ENCODE data around the gene STRIP1.

Gene STRIP1

DNA sequence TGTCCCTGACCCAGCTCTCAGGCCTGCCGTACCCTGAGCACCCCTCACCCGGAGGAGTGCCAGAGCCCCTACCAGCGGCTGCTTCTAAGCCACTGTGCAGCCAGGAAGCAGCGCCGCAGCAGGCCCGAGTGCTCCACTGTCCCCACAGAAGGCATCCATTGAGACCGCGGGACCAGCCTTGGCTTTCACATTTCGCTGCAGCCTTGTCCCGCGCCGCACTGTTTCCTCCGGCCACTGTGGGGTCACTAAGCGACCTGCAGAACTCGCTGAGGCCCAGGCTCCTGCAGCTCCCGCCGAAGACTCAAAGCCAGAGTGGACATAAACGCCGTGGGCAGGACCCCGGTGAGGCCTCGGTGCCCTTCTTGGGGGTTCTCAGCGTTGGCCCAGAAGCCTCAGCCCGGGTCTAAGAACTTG lies 33.1 kb downstream of the STRIP1 start:
- no peak for TF ChIP-seq ZFX (IDR thresholded peaks at IDR 0.05)
- TF ChIP-seq, protein P1, sequence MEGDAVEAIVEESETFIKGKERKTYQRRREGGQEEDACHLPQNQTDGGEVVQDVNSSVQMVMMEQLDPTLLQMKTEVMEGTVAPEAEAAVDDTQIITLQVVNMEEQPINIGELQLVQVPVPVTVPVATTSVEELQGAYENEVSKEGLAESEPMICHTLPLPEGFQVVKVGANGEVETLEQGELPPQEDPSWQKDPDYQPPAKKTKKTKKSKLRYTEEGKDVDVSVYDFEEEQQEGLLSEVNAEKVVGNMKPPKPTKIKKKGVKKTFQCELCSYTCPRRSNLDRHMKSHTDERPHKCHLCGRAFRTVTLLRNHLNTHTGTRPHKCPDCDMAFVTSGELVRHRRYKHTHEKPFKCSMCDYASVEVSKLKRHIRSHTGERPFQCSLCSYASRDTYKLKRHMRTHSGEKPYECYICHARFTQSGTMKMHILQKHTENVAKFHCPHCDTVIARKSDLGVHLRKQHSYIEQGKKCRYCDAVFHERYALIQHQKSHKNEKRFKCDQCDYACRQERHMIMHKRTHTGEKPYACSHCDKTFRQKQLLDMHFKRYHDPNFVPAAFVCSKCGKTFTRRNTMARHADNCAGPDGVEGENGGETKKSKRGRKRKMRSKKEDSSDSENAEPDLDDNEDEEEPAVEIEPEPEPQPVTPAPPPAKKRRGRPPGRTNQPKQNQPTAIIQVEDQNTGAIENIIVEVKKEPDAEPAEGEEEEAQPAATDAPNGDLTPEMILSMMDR (conservative IDR thresholded peaks at IDR 0.05) = no peak
- H3K27ac ChIP-seq = no peak overlapping the region

DNA sequence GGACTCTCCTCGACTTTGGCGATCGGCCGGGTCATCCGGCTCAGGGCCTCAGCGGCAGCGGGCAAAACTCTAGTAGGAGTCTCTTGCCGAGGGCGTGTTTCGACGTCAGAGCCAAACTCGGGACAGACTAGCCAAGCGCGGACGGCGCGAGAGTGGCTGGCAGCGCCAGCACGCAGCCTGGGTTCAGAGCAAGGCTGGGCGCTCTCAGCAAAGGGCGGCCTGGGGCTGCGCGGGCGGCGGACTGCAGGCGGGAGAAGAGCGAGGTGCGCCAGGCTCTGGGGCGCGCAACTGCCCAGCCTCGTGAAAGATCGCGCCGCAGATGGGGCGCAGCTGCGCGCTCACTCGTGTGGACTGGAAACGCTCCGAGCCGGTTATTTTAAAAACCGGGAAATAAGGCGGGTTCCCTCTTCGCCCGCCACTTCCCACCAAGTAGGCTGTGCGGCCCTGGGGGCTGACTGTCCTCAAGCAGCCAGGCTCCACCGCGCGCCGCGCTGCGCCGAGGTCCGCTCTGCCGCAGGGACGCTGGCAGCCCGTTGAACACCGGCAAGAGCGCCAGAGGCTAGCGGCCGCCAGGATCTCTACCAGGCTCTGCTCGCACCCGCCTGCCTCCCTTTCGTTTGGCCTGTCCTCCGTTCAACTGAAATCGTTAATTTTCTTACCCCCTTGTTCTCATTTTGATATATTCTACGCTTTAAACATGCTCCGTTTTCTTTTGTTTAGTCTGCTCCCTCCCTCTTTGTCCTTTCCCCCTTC lies 33.6 kb downstream of the STRIP1 start:
- TF ChIP-seq, protein P1 (conservative IDR thresholded peaks at IDR 0.05) = no peak
- TF ChIP-seq ZFX (IDR thresholded peaks at IDR 0.05) = no peak
- no peak overlapping the region for H3K27ac ChIP-seq

DNA sequence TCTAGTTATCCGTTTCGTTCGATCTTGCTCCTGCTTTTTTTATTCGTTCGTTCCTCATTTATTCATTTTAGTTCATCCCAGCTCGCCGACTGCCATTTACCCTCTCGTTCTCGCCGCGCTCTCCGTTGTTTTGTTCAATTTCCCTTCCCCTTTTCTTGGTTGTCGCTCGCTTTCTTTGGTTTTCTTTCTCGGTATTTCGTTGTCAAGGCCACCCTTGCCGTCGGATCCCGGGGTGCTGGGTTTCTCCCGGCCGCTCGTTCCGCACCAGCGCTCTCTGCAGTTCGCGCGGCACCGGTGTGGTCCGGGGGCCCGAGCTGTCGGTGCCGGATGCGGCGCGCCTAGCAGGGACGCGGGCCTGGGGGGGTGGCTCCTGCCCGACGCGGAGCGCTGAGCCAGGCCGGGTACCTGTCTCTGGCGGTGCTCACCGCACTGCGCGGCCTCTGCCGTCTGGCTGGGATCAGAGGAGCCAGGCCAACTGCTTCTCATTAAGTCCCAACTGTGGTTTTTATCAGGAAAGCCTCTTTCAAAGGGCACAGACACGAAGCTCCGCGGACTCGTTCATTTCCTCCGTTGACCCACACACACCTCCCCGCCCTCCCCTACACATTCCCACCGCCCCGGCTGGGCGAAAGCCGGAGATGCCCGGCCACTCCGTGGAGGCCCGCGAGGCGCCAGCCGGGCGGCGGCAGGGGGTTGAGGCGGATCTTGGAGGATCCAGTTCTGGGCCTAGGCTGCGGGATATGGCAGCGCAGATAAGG lies 34.4 kb downstream of the STRIP1 start:
- TF ChIP-seq, protein P1 (conservative IDR thresholded peaks at IDR 0.05) = no peak
- no peak for TF ChIP-seq ZFX (IDR thresholded peaks at IDR 0.05)
- no peak overlapping the region for H3K27ac ChIP-seq

DNA sequence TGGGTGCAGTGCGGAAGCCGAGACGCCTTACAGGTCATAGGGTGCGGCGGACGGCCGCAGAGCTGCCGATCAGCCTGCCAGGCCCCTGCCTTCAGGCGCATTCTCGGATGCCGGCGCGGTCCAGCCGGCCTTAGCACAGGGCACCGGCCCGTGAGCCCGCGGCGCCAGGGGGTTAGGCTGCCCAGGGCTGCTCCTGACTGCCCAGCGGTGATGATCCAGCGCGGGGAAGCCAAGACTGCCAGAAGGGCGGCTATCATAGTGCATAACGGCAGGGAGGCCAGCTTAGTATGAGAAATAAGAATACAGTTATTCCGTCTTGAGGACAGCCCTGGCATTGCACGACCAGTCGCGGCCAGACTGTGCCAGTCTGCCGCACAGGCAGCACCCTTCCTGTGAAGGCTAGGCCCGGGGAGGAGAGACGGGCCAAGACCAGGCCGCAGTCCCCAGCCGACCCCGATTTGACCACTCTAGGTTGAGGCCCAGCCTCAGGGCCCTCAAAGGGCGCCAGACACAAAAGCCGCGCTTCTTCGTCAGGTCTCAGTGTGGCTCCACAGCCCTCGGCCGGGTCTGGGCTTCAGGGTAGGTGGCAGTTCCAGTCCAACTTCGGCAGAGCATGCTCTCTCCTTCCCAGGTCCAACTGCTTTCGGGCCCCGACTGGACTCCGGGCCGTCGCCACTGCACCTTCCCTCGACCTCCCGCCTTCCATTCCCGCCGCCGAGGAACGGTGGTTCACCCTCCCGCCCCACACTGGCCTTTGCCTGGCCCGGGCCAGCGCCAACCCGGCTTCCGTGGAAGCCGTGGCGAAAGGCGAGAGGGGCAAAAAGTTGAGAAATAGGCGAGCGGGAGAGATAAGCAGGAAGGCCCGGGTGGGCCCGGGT lies 35.2 kb downstream of the STRIP1 start:
- TF ChIP-seq, protein P1 (conservative IDR thresholded peaks at IDR 0.05) = no peak
- no peak for TF ChIP-seq ZFX (IDR thresholded peaks at IDR 0.05)
- H3K27ac ChIP-seq = no peak overlapping the region

DNA sequence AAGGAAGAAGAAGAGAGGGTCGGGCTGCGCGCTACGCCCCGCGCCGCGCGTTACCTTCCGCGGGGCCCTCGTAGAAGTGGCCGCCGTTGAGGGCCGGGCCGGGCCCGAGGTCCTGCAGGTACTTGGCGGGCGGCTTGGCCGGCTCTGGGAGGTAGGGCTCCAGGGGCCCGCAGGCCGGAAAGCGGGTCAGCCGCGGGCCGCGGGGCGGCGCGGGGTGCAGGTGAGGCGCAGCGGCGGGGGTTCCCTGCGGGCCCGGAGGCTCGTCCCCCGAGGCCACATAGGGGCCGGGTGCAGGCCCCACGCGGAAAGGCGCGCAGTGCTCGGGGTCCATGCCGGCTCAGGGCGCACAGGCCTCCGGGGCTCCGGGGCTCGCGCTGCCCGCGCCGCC lies 35.9 kb downstream of the STRIP1 start:
- no peak overlapping the region for H3K27ac ChIP-seq
- no peak for TF ChIP-seq ZFX (IDR thresholded peaks at IDR 0.05)
- TF ChIP-seq, protein P1 (conservative IDR thresholded peaks at IDR 0.05) = no peak

DNA sequence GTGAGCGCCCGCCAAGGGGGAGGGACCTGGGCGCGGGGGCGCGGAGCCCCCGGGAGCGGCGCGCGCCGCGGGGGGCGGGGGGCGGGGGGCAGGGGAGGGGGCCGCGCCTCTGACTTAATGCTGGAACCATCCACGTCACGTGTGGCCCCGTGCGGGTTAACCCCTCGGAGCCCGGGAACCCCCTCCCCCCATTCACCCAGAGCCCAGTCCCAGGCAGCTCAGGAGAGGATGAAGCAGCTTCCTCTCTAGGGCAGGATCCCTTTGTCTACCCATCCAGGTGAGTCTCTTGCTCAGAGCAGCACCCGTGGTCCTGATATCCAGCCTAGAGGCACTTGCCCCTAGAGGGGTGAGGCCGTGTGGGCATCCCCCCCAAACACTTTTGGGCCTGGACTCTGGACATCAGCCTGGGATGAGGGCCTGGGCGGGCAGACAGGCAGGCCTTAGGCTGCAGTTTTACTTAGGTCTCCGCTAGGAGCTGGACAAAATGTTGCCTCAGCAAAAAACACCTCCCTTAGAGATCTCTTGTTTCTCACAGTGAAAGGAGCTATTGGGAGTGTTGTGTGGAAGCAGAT lies 36.3 kb downstream of the STRIP1 start, which contains the start of gene ALX3:
ALX3 (minus strand) TSS at position 2 of the 572 bp plus-strand sequence. CDS start 60 bp downstream, outside the sequence.
- TF ChIP-seq, protein P1 (conservative IDR thresholded peaks at IDR 0.05) = no peak
- no peak for TF ChIP-seq ZFX (IDR thresholded peaks at IDR 0.05)
- H3K27ac ChIP-seq = no peak within 1 kb of the TSS
